Measurements from ENCODE around the gene UTP18. TPM values are rescaled to one million over a fixed set of nuclear protein-coding genes. Genes with fewer than 3 reads are reported as not detected.

UTP18 gene
- total RNA-seq, 4 donors from 2014 or later, result 24.7 to 51.6 (median 31.1) TPM

DNA sequence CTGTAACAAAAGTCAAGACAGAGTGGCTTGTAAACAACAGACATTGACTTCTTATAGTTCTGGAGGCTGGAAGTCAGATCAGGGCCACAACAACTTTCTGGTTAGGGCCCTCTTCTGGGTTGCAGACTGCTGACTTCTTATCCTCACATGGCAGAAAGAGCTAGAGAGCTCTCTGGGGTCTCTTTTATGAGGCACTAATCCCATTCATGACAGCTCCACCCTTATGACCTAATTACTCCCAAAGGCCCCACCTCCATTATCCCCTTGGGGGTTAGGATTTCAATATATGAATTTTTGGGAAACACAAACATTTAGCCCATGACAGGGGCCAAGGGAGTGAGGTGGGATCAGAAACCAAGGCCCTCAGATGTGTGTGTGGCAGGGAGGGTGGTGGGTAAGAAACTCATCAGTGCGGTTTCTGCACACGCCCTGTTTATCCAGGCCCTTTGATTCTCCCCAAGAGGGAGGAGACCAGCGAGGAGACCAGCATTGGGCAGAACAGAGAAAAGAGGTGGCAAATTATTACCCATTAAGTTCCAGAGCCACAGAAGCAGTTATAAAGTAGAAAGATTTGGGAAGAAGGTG is 74.8 kb downstream of the UTP18 start:
- no peaks in the 10 kb centered on the region for H3K4me1 ChIP-seq
- no peak for ATAC-seq
- 88 to 100% methylated on average over 1 to 3 of the region's 3 CpGs for WGBS, 2 donors (ENCODE audit: low coverage in 1 of 2)
- no peak overlapping the region for H3K27ac ChIP-seq
- H3K9me3 ChIP-seq, result no peaks in the 10 kb centered on the region
- H3K27me3 ChIP-seq, result no peaks in the 10 kb centered on the region
- TF ChIP-seq POLR2A (IDR thresholded peaks at IDR 0.05), result no peak
- TF ChIP-seq, protein P1, sequence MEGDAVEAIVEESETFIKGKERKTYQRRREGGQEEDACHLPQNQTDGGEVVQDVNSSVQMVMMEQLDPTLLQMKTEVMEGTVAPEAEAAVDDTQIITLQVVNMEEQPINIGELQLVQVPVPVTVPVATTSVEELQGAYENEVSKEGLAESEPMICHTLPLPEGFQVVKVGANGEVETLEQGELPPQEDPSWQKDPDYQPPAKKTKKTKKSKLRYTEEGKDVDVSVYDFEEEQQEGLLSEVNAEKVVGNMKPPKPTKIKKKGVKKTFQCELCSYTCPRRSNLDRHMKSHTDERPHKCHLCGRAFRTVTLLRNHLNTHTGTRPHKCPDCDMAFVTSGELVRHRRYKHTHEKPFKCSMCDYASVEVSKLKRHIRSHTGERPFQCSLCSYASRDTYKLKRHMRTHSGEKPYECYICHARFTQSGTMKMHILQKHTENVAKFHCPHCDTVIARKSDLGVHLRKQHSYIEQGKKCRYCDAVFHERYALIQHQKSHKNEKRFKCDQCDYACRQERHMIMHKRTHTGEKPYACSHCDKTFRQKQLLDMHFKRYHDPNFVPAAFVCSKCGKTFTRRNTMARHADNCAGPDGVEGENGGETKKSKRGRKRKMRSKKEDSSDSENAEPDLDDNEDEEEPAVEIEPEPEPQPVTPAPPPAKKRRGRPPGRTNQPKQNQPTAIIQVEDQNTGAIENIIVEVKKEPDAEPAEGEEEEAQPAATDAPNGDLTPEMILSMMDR (IDR thresholded peaks at IDR 0.05), result no peak
- no peak for TF ChIP-seq POLR2AphosphoS5 (IDR thresholded peaks at IDR 0.05)
- TF ChIP-seq EP300 (IDR thresholded peaks at IDR 0.05), result no peak
- no peaks in the 10 kb centered on the region for H3K36me3 ChIP-seq
- no peak overlapping the region for H3K4me3 ChIP-seq

DNA sequence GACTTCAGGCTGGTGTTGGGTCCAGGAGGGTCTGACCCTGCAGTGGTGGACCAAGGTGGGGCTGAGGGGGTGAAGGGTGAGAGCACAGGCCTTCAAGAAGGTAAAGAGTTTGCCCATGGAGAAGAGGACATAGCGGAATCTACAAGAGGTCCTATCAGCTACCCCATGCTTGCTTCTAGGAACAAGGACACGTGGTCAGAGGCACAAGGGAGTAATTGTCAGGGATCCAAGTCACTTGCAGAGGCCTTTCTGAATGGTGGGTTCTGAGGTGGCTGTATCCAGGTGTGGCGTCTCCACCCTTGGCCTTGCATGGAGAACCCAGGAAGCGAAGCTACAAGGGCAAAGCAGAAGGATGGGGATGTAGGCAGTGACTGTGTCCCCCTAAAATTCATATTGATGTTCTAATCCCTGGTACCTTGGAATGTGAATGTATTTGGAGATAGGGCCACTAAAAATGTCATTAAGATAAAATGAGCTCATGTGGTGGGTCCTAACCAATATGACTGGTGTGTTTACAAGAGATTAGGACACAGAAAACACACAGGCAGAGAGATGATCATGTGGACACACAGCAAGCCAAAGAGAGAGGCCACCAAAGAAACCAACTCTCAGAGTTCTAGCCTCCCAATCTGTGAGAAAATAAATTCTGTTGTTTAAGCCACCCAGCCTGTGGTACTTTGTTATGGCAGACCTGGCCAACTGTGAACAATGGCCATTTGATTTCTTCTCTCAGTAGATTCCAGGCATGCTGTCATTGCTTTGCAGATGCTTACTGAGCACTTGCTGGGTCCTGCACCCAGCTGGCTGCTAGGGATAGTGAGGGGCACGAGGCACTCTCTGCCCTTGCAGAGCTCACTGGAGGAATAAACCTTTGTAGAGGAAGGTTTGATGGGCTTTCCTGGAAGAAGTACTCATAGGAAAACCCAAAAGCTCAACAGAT is 75.8 kb downstream of the UTP18 start:
- H3K4me1 ChIP-seq, result no peaks in the 10 kb centered on the region
- no peaks in the 10 kb centered on the region for H3K27me3 ChIP-seq
- TF ChIP-seq POLR2A (IDR thresholded peaks at IDR 0.05) (no peak), POLR2AphosphoS5 (IDR thresholded peaks at IDR 0.05) (no peak), EP300 (IDR thresholded peaks at IDR 0.05) (no peak)
- TF ChIP-seq, protein P1 (IDR thresholded peaks at IDR 0.05), result no peak
- no peak for ATAC-seq
- no peak overlapping the region for H3K4me3 ChIP-seq
- no peaks in the 10 kb centered on the region for H3K9me3 ChIP-seq
- WGBS, 2 donors (ENCODE audit: low coverage in 1 of 2), result 79% methylated on average over 3 of the region's 5 CpGs; no CpG with 5 or more reads in 1 of the 2 donors
- H3K36me3 ChIP-seq, result no peaks in the 10 kb centered on the region
- H3K27ac ChIP-seq, result no peak overlapping the region

DNA sequence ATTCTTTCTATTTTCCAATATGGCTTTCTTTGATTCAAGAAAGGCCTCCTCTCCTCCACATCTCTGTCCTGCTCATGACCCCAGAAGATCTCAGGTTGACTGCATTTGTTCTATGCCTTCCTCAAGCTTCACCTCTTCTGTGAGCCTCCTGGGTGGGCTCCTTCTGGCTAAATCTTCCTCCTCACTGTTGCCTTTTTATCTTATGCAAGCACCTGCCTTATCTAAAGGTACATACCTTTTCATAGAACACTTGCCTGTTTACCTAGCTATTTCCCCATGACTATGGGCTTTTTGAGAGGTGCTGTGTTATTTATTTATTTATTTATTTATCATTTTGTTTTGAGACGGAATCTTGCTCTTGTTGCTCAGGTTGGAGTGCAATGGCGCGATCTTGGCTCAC is 81.1 kb downstream of the UTP18 start:
- no peak overlapping the region for H3K27ac ChIP-seq
- no peaks in the 10 kb centered on the region for H3K4me1 ChIP-seq
- H3K27me3 ChIP-seq, result no peaks in the 10 kb centered on the region
- WGBS, 2 donors (ENCODE audit: low coverage in 1 of 2), result 100% methylated on average over 3 of the region's 3 CpGs; no CpG with 5 or more reads in 1 of the 2 donors
- no peaks in the 10 kb centered on the region for H3K9me3 ChIP-seq
- no peaks in the 10 kb centered on the region for H3K36me3 ChIP-seq
- TF ChIP-seq POLR2A (IDR thresholded peaks at IDR 0.05), result no peak
- ATAC-seq, result no peak
- H3K4me3 ChIP-seq, result no peak overlapping the region

DNA sequence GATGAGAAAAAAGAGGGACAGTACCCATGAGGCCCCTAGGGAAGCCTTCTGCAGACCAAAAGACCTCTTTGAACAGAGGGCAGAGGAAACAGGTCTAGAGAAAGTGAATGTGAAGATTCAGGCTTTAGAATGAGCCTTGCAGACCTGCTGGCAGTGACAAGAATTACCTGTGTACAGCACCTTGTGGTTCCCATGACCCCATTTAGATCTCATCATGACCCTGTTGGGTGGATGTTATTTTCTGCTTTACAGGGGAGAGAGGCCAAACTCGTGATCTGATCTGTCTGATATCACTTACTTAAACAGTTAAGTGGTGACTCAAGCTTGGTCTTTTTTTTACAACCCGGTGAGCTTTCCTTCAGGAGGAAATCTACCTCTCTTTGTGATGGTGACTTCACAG is 81.9 kb downstream of the UTP18 start:
- no peak for ATAC-seq
- no peaks in the 10 kb centered on the region for H3K36me3 ChIP-seq
- no peak overlapping the region for H3K27ac ChIP-seq
- TF ChIP-seq EP300 (IDR thresholded peaks at IDR 0.05) (no peak), POLR2A (IDR thresholded peaks at IDR 0.05) (no peak), POLR2AphosphoS5 (IDR thresholded peaks at IDR 0.05) (no peak)
- TF ChIP-seq, protein P1 (IDR thresholded peaks at IDR 0.05), result no peak
- WGBS, 2 donors (ENCODE audit: low coverage in 1 of 2), result 58 to 64% methylated on average over 2 of the region's 2 CpGs
- H3K9me3 ChIP-seq, result no peaks in the 10 kb centered on the region
- H3K4me3 ChIP-seq, result no peak overlapping the region
- H3K27me3 ChIP-seq, result no peaks in the 10 kb centered on the region
- no peaks in the 10 kb centered on the region for H3K4me1 ChIP-seq

DNA sequence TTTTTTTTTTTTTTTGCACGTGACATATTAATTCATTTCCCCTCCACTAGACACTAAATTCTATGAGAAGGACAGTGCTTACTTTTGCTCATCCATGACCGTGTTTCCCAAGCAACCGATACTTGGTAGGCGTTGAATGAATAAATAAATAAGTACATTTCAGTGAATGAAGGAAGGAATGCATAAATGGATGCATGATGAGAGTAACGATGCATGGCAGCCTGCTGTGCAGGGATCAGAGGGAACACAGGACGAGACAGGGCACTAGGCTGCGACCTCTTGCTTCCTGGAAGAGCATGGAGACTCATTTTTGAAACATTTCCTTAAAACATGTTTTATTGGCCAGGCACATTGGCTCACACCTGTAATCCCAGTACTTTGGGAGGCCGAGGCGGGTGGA is 84.2 kb downstream of the UTP18 start:
- no peak overlapping the region for H3K4me3 ChIP-seq
- H3K9me3 ChIP-seq, result no peaks in the 10 kb centered on the region
- no peak for TF ChIP-seq POLR2AphosphoS5 (IDR thresholded peaks at IDR 0.05)
- no peak for ATAC-seq
- H3K4me1 ChIP-seq, result no peaks in the 10 kb centered on the region
- no peaks in the 10 kb centered on the region for H3K27me3 ChIP-seq
- H3K36me3 ChIP-seq, result no peaks in the 10 kb centered on the region
- 48 to 79% methylated on average over 4 to 9 of the region's 9 CpGs for WGBS, 2 donors (ENCODE audit: low coverage in 1 of 2)
- H3K27ac ChIP-seq, result no peak overlapping the region
